ENCODE measurements around the gene FRY. TPM values are rescaled to one million over a fixed set of nuclear protein-coding genes. Genes with fewer than 3 reads are reported as not detected.
A peak's percentile ranks its signal among the peaks of the same experiment; 100 is the strongest.

FRY gene
- total RNA-seq, 1 experiment from 2014 or later, result 1.7 TPM

DNA sequence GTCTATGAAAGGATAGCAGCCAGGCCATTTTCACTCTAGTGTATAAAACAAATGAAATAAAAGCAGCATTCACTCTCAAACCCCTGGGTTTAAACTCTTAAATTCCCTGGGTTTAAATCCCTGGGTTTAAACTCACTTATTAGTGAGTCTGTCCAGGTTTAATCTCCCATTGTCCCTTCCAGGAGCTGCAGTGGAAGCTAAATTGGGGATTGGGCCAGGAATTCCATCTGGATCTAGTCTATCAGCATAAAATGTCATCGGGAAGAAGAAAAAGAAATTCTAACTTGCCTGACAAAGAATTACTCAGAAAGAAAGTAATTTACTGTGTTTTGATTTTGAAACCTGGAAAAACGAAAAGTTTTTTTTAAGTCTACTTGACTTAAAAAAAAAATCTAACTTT is 54.8 kb downstream of the FRY start:
- DNase-seq (ENCODE audit: low read depth), result no peak

DNA sequence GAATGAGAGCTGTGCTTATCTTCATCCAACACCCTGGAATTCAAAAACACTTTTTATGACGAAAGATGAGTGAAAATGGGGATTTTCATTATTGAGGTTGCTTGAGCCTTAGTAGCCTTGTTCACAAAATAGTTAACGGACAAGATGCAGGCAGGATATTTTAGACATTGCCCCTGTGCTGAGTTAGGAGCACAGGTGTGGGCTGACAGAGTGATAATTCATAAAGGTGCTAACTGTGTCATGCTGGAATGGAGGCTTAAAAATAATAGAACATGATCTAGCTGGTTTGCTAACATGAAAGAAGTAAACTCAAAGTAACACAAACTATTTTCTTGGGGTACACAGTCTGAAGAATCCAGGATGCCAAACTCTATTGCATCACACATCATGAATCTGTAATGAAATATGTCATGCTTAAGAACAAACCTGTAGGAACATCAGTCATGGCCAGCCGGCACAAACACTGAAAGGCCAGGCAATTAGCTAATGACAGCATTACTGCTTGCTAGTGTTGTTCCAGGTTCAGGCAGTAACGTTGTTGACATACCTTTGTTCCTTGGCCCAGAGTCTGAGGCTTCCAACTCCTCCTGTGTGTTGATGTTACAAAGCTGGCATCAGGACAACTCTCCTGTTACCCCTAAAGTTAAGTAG is 55.3 kb downstream of the FRY start:
- DNase-seq (ENCODE audit: low read depth), result no peak

DNA sequence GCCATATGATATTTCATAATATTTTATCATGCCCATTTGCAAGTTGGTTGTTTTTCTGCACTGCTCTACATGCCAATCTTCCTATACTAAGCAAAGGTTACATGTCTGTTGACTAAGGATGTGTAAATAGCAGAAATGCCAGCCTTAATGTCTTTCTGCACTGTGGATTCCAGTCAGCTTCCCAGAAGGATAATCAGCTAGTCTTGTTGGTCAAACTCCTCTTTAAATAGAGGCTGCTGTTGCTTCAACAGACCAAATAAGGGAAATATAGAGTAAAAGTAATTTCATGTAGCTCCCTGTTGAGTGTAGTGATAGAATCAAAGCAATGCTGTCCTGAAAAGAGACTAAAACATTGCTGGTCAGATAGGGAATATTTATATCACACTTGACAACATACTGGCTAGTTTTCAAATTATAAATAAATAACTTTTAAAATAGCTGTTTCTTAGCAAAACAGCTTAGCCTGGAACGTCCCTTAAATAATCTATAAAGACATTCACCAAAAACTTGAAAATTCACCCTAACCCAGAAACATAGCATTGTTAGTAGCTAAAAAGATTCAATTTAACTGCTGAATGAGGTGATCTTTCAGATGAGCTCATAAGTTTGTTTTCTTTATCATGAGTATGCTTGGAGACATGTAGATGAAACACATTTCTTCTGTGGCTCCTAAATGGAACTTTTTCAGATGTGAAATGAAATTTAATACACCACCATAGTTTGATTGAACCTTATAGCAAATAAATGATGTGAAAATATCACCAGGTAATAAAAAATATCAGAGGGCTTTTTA is 56.6 kb downstream of the FRY start:
- DNase-seq (ENCODE audit: low read depth), result no peak

DNA sequence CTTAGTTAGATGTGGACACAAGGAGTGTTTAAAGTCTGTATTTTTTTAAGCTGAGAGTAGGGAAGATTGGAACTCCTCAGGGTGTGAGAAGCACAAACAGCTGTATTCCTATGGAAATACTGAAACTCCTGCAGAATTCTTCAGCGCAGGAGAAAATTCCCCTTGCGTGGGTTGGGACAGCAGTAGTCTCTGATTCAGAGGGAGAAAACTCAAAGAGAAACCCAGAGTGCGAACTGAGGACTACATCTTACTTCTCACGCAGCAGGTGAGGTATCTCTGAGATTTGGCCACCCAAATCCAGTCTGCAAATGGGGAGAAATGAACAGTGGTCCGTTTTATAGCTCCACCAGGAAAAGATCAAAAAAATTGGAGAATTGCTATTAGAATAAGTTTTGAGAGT is 60.9 kb downstream of the FRY start:
- no peak for DNase-seq (ENCODE audit: low read depth)

DNA sequence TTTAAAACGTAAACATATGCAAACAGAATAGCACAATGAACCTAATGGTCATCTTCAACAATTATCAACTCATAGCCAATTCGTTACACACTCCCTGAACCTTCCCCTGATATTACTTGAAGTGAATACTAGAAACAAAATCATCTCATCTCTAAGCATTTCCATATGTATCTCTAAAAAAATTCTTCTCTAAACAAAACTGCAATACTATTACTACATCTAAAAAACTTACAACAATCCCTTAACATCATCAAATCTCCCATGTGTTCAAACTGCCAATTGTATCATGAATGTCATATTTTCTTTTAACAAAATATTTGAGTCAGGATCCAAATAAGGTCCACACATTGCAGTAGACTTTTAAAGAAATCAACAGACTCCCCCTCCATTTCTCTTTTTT is 61.4 kb downstream of the FRY start:
- DNase-seq (ENCODE audit: low read depth), result no peak

DNA sequence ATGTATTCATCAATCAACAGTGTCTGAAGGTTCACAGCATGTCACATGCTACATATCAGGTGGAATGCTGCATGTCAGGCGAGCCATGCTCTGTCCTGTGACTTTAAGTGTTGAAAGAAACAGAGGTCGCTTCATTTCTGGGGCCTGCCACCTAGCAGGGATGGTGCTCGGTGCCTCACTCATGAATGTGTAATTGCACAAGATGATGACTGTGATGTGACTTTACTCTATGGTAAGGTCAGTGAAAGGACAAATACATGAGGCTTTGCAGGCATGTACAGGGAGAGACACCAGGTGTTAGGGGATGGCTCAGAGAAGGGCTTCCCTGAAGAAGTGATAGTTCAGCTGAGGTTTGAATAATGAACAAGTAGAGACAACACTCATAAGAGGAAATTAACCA is 66.7 kb downstream of the FRY start:
- DNase-seq (ENCODE audit: low read depth), result no peak

DNA sequence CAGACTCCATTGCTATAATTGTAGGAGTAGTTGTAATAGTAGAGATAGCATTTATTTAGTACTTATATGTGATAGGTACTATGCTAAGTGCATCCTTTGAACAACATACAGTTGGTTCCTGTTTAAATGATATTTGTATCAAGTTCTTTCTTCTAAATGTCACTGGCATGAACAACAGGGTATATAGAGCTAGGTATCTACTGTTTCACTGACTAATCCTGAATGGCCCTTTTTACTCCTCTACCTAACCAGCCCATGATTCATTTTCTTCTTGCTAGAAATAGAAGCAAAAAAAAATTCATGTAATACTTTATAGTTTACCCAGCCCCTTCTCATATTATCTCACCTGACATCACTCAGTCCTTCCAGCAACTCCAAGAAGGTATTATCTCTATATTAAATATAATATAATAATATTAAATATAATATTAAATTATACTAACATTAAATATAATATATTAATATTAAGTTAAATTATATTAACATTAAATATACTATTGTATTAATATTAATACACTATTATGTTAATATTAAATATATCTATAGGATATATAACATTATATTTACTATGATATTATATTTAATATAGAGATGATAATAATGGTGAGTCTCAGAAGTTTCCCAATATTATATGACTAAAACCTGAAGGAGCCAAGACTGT is 74.2 kb downstream of the FRY start:
- no peak for DNase-seq (ENCODE audit: low read depth)

DNA sequence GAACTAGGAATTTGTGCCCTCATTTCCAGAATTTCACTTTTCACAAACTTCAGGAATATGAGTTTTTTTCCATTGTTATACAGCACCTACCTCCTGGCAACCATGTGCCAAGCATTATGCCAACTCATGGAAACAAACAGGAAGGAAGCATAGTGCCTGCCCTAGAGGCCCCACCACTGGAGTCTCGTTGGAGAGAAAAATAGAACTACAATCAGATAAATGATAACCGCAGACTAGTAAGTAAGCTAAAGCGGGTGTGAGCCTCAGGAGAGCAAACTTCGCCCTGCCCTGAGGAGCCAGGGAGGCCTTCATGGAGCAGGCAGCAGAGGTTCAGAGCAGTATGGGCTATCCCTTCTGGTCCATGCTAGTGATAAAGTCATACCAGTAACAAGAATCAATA is 75.9 kb downstream of the FRY start:
- DNase-seq (ENCODE audit: low read depth), result peak; percentile 16

DNA sequence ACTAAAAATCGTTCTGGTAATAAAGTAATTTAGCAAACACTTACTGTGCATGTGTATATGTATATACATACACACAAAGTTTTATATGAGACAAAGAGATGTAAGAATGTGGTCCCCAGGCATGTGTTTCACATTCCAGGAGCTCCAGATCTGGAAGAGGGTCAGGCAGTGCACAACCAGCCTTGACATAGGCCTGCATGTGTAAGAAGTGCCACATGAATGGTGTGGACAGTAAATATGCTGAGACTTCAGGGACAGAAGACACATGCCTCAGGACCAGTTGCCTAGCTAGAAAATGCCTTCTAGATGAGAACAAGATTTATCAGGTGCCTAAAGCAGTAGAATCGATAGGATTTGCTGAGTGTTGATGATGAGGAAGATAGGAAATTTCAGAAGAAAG is 76.4 kb downstream of the FRY start:
- no peak for DNase-seq (ENCODE audit: low read depth)

DNA sequence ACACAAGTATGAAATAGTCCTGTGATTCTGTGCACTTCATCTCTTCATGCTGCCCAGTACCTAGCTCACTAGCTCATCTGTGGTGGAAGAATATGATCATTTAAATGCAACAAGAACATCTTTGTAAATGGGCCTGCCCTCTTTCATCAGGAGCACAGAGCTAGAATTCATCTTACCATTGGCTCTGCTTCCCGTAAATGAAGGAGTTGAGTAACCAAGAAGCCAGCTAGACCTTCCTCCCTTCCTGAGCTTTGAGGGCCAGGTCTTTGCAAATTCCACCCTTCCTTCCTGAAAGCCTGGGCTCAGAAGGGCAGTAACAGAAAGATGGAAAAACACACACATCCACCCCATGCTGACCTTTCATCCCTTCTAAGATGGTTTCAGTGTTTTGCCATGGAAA is 82.0 kb downstream of the FRY start:
- DNase-seq (ENCODE audit: low read depth), result no peak

DNA sequence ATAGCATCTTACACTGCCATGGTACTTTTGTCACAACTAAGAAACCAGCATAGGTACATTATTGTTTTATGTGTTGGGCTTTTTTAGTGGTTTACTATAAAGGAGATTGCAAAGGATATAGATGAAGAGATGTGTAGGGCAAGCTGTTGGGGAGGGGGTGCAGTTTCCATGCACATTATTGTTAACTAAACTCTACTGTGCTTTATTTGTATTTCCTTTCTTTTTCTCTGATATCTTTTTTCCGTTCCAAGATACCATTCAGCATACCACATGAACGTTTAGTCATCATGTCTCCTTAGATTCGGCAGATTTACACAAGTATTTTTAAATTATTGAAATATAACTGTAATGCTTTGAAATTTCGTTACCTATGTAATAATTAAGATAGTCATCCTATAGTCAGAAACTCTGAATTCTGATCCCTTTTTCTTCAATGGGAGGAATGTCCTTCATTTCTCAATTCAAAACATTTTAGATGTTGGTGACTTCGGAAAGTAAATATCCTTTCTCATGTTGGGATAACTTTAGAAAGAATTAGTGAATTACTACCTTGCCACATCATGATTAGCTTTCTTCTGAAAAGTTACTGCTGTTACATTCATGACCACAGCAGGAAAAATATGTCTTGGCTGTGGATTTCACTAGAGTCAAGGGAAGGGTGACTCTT is 82.8 kb downstream of the FRY start:
- DNase-seq (ENCODE audit: low read depth), result no peak

DNA sequence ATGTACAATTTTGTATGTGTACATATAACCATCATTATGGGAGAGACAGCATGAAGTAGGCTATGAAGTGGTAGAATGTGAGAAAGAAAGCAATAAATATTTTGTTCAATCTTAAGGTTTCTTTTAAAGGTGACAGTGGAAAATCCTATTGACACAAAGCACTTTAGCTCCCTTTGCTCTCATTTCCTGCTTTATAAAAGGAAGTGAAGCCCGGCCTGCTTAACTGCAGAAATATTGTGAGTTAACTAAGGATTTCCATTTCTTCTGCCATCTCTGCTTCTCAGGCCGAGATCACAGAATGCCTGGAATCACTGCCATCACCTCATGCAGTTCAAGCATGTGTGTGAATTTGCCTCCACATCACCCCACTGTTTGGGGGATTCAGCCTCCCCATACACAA is 83.5 kb downstream of the FRY start:
- no peak for DNase-seq (ENCODE audit: low read depth)

DNA sequence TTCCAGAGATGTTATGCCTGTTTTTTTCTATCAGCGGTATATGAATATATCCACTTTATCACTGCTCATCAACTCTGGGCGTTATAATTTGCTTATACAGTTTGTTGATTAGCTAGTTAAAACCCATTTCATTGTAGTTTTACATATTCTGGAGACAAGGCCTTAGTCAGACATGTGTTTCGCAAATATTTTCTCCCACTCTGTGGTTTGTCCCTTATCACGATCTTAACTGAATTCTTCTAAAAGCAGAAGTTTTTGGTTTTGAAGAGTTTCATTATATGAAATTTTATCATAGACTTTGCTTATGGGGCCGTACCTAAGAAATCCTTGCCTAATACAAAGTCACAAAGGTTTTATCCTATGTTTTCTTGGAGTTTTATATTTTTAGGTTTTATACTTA is 84.6 kb downstream of the FRY start:
- DNase-seq (ENCODE audit: low read depth), result no peak

DNA sequence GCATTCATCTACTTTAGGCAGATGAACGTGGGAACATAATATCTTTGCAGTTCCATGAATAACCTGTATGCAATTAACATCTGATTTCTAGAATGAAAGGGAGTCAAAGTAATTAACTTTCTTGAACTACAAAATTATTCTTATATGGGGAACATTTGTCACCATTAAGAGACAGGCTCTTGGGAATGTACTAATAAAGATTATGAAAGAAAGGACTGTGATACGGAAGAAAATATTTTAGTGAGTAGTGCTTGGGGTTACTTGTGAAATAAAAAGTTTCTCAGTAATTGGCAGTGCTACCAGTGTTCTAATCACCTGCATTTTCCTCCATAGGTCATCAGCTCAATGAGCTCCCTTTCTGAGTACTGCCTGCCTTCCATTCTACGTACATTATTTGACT is 85.4 kb downstream of the FRY start:
- DNase-seq (ENCODE audit: low read depth), result no peak

DNA sequence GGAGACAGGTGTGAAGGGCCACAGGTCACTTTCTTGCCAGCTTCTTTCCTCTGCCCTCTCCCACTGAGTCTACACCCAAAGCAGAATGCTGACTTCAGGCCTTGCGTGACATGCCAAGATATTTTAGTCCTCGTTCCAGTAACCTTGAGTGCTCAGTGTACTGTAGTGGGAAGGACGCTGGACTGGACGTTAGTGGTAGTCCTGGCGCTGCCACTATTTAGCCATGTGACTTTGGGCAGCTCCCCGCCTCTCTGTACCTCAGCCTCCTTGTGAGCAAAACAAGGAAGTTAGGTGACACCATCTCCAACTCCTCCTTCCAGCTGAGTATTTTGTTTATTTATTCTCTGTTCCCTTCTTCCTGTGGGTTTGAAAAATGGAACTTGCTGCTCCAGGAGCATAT is 86.1 kb downstream of the FRY start:
- no peak for DNase-seq (ENCODE audit: low read depth)

DNA sequence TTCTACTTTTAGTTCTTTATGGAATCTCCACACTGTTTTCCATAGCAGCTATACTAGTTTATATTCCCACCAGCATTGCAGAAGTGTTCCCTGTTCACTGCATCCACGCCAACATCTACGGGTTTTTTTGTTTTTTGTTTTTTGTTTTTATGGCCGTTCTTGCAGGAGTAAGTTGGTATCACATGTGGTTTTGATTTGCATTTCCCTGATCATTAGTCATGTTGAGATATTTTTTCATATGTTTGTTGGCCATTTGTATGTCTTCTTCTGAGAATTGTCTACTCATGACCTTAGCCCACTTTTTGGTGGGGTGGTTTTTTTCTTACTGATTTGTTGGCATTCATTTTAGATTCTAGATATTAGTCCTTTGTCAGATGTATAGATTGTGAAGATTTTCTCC is 89.7 kb downstream of the FRY start:
- DNase-seq (ENCODE audit: low read depth), result no peak

DNA sequence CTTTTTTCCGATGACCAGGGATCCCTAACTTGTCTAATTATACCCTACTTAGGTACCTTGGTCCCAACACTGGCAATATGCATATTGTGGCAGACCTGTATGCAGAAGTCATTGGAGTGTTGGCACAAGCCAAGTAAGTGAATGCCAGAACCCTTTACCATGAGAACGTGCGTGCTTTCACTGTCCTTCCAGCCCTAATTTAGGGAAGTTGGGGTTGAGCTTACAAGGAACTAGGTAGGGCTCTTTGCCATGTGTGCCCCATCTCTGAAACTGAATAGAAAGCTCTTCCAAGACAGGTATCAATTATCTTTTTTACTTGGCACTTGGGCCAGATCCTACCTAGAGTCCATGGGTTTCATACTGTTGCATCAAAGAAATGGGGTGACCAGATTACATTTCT is 93.2 kb downstream of the FRY start:
- no peak for DNase-seq (ENCODE audit: low read depth)

DNA sequence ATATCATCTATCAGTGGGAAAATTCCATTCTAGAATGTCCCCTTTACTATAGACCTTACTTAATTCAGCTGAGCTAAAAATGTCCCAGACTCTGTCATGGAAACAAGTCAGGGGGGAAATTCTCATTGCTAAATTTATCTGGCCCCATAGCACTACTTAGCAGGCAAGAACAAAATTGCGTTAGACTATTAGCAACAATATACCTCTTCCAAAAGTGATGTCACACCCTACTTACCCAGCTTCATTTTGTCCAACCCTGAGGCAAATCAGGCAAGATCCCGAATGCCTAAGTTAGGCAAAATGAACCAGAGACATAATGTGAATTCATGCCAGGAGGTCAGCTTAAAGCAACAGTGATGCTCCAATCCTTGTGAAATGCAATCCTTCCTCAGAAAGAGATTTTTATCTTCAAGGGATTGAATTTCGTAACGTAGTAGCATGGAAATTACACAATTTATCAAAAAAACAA is 93.7 kb downstream of the FRY start:
- DNase-seq (ENCODE audit: low read depth), result peak; percentile 54

DNA sequence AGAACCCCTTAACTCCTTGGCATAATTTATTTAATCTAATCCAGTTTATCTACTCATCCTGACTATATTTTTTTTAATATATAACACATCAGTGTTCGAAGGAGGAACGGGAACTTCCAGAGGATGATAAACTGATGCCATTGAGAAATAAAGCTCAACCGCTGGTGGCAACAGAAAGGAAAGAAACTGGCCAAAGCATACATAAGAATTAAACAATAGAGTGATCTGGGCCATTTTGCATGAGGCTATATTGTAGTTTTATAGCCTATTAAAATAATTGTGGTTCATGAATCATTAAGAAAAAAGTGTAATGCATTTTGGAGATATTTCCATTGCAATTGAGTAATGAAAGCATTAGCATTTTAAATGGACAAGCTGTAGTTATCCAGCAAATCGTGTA is 94.2 kb downstream of the FRY start:
- DNase-seq (ENCODE audit: low read depth), result no peak

DNA sequence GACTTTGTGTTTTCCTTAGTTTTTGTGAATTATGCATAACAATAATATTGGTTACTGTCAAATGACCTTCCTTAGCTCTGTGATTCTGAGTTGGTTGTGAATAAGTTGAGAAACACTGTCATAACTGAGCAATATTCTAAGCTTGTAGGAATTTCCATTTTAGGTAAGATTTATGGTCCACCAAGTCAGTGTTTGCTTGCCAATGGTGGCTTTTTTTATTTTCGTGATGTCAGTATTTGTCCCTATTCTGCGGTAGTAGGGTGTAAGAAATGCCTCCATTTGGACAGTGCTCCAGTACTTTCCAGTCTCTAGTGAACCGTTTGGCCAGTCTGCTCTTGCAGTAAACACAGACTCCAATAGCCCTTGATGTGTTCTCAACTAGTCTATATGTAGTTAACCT is 94.7 kb downstream of the FRY start:
- no peak for DNase-seq (ENCODE audit: low read depth)

DNA sequence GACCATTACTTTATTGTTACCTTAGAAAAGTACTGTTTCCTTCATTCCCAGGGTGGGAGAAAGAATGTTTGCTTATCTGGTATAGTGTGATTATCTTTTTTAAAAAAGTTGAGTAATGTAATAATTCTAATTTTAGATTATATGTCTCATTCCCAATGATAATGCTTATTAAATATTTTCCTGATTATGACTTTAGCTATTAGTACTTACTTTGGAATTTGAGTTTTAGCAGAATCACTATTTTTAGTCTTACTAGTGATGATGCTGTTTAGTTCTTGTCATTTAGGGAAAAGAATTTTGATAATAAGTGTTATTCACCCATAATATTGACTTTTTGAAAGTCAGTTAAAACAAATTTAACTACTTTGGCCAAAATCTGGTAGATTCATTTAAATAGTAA is 95.2 kb downstream of the FRY start:
- no peak for DNase-seq (ENCODE audit: low read depth)

DNA sequence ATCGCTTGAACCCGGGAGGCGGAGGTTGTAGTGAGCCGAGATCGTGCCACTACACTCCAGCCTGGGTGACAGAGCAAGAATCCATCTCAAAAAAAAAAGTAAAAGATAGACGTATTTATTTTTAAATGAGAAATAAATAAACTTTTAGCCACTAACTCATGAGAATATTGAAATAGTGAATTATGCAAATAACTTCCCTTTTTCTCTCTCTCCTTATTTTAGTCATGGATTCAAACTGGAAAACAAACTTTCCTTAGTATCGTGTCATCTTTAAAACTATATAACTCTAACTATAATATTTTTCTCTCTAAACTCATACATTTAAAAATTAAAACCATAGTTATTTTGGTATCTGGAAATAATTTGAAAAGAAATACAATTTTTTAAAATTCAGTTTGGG is 96.1 kb downstream of the FRY start:
- DNase-seq (ENCODE audit: low read depth), result no peak

Measured in RPMI7951 (cell line).